Karpas-422 (cell line): Measurements from ENCODE around the gene ASTN2. TPM values are rescaled to one million over a fixed set of nuclear protein-coding genes. Genes with fewer than 3 reads are reported as not detected.

ENCODE experiments used
- DNase-seq: peaks from one replicate; pipeline ENCODE4 v3.0.0-alpha.2; 2015
- H2AFZ ChIP-seq: fragments of 200-600 bp; sonication (generic); 2 replicates; pipeline ENCODE4 v1.6.1; 2014; ENCODE audit warnings: antibody characterized with exemption, low read length, mixed read lengths
- H3K27ac ChIP-seq: fragments of 200-600 bp; sonication (generic); 2 replicates; pipeline ENCODE4 v1.5.1; 2014; ENCODE audit warnings: mild to moderate bottlenecking, low read length, moderate library complexity
- H3K27me3 ChIP-seq: fragments of 200-600 bp; sonication (generic); 2 replicates; pipeline ENCODE4 v1.6.1; 2014; ENCODE audit warnings: low read length, mixed read lengths
- H3K36me3 ChIP-seq: fragments of 200-600 bp; sonication (generic); 2 replicates; pipeline ENCODE4 v1.6.1; 2014; ENCODE audit warnings: low read length, mixed read lengths; ENCODE audit not compliant: insufficient read depth
- H3K4me1 ChIP-seq: fragments of 200-600 bp; sonication (generic); 2 replicates; pipeline ENCODE4 v1.6.1; 2014; ENCODE audit warnings: mild to moderate bottlenecking, low read length, mixed read lengths
- H3K4me2 ChIP-seq: fragments of 200-600 bp; sonication (generic); 2 replicates; pipeline ENCODE4 v1.6.1; 2014; ENCODE audit warnings: low read length, low read depth, mild to moderate bottlenecking; ENCODE audit not compliant: poor library complexity, severe bottlenecking
- H3K4me3 ChIP-seq: fragments of 200-600 bp; sonication (generic); 2 replicates; pipeline ENCODE4 v1.5.1; 2014; ENCODE audit warnings: mild to moderate bottlenecking, antibody characterized with exemption, low read length, mixed read lengths
- H3K79me2 ChIP-seq: fragments of 200-600 bp; sonication (generic); 2 replicates; pipeline ENCODE4 v1.6.1; 2014; ENCODE audit warnings: mild to moderate bottlenecking, low read length, mixed read lengths
- H3K9ac ChIP-seq: fragments of 200-600 bp; sonication (generic); 2 replicates; pipeline ENCODE4 v1.6.0; 2014; ENCODE audit warnings: low read length
- H3K9me2 ChIP-seq: fragments of 200-600 bp; sonication (generic), shearing (Covaris generic); replicated peaks from 2 replicates; pipeline ENCODE4 v1.6.0; 2014; ENCODE audit warnings: mild to moderate bottlenecking, low read length, moderate library complexity; ENCODE audit not compliant: insufficient read depth
- H3K9me3 ChIP-seq: fragments of 300-700, 200-600 bp; sonication (generic); 2 replicates; pipeline ENCODE4 v1.6.1; 2014; ENCODE audit warnings: low read length, mixed read lengths
- H4K20me1 ChIP-seq: fragments of 200-600 bp; sonication (generic); 2 replicates; pipeline ENCODE4 v1.6.1; 2014; ENCODE audit warnings: mild to moderate bottlenecking, antibody characterized with exemption, low read length, low read depth; ENCODE audit not compliant: insufficient read depth
- total RNA-seq: library from RNA; depleted of rRNA; stranded (reverse); fragments of >200 nt; shearing (Covaris generic); gene quantifications from 2 replicates; pipeline ENCODE4 v1.2.3, GENCODE V29; 2014; ENCODE audit warnings: low replicate concordance

ASTN2 gene
- total RNA-seq, 1 experiment from 2014 or later = 5.3 TPM

GRCh38 chr9:117135501-117136098, 279.3 kb downstream of the ASTN2 start:
- no peaks in the 10 kb centered on the region for H3K36me3 ChIP-seq
- H3K4me3 ChIP-seq = no peak overlapping the region
- no peaks in the 10 kb centered on the region for H3K9me3 ChIP-seq
- no peaks in the 10 kb centered on the region for H3K9me2 ChIP-seq
- no peaks in the 10 kb centered on the region for H3K27me3 ChIP-seq
- no peaks in the 10 kb centered on the region for H4K20me1 ChIP-seq
- DNase-seq = no peak
- no peak overlapping the region for H2AFZ ChIP-seq
- no peak overlapping the region for H3K27ac ChIP-seq
- no peaks in the 10 kb centered on the region for H3K79me2 ChIP-seq
- H3K4me2 ChIP-seq = no peak overlapping the region
- no peak overlapping the region for H3K9ac ChIP-seq
- peaks cover 2% of the 10 kb centered on the region; the same call in 1 of the 2 replicates for H3K4me1 ChIP-seq

GRCh38 chr9:117134826-117135500, 279.9 kb downstream of the ASTN2 start:
- H3K4me3 ChIP-seq = no peak overlapping the region
- H3K9me3 ChIP-seq = no peaks in the 10 kb centered on the region
- peaks cover 2% of the 10 kb centered on the region; the same call in 1 of the 2 replicates for H3K4me1 ChIP-seq
- no peak for DNase-seq
- no peaks in the 10 kb centered on the region for H3K9me2 ChIP-seq
- H3K4me2 ChIP-seq = no peak overlapping the region
- H3K79me2 ChIP-seq = no peaks in the 10 kb centered on the region
- H3K9ac ChIP-seq = no peak overlapping the region
- H4K20me1 ChIP-seq = no peaks in the 10 kb centered on the region
- H3K27ac ChIP-seq = no peak overlapping the region
- H3K36me3 ChIP-seq = no peaks in the 10 kb centered on the region
- H3K27me3 ChIP-seq = no peaks in the 10 kb centered on the region
- H2AFZ ChIP-seq = no peak overlapping the region

GRCh38 chr9:117126871-117127270, 288.0 kb downstream of the ASTN2 start:
- no peaks in the 10 kb centered on the region for H3K4me1 ChIP-seq
- H2AFZ ChIP-seq = no peak overlapping the region
- no peak overlapping the region for H3K4me3 ChIP-seq

GRCh38 chr9:117125531-117125930, 289.3 kb downstream of the ASTN2 start:
- no peaks in the 10 kb centered on the region for H3K9me2 ChIP-seq
- no peak for DNase-seq
- H2AFZ ChIP-seq = no peak overlapping the region
- H3K27ac ChIP-seq = no peak overlapping the region
- no peak overlapping the region for H3K4me2 ChIP-seq
- no peaks in the 10 kb centered on the region for H4K20me1 ChIP-seq
- no peaks in the 10 kb centered on the region for H3K27me3 ChIP-seq
- H3K79me2 ChIP-seq = no peaks in the 10 kb centered on the region
- H3K9ac ChIP-seq = no peak overlapping the region
- H3K4me3 ChIP-seq = no peak overlapping the region
- H3K4me1 ChIP-seq = no peaks in the 10 kb centered on the region
- no peaks in the 10 kb centered on the region for H3K36me3 ChIP-seq
- H3K9me3 ChIP-seq = no peaks in the 10 kb centered on the region

More at GRCh38 chr9:117126871-117127270, 288.0 kb downstream of the ASTN2 start:
- H3K9ac ChIP-seq = no peak overlapping the region
- no peak overlapping the region for H3K4me2 ChIP-seq
- DNase-seq = no peak
- H3K27ac ChIP-seq = no peak overlapping the region
- no peaks in the 10 kb centered on the region for H3K36me3 ChIP-seq
- H3K27me3 ChIP-seq = no peaks in the 10 kb centered on the region
- no peaks in the 10 kb centered on the region for H3K9me2 ChIP-seq
- no peaks in the 10 kb centered on the region for H3K9me3 ChIP-seq
- H3K79me2 ChIP-seq = no peaks in the 10 kb centered on the region
- no peaks in the 10 kb centered on the region for H4K20me1 ChIP-seq

- Histone ChIP-seq H3K4me1 (no peaks in the 10 kb centered on the region), H3K36me3 (no peaks in the 10 kb centered on the region), H3K9ac (no peak overlapping the region), H2AFZ (no peak overlapping the region), H3K4me2 (no peak overlapping the region), H3K4me3 (no peak overlapping the region), H3K27ac (no peak overlapping the region), H3K27me3 (no peaks in the 10 kb centered on the region), H3K9me3 (no peaks in the 10 kb centered on the region), H3K79me2 (no peaks in the 10 kb centered on the region), H3K9me2 (no peaks in the 10 kb centered on the region), H4K20me1 (no peaks in the 10 kb centered on the region)
- no peak for DNase-seq
Observed at GRCh38 chr9:117123729-117124128, 291.1 kb downstream of the ASTN2 start.

- Histone ChIP-seq H3K79me2 (no peaks in the 10 kb centered on the region), H3K9me3 (no peaks in the 10 kb centered on the region), H3K4me3 (no peak overlapping the region), H3K4me2 (no peak overlapping the region), H3K4me1 (no peaks in the 10 kb centered on the region), H2AFZ (no peak overlapping the region), H3K9me2 (no peaks in the 10 kb centered on the region), H3K36me3 (no peaks in the 10 kb centered on the region), H4K20me1 (no peaks in the 10 kb centered on the region), H3K27ac (no peak overlapping the region), H3K27me3 (no peaks in the 10 kb centered on the region), H3K9ac (no peak overlapping the region)
- no peak for DNase-seq
Observed at GRCh38 chr9:117122953-117123352, 291.9 kb downstream of the ASTN2 start.

- Histone ChIP-seq H4K20me1 (no peaks in the 10 kb centered on the region), H3K27me3 (no peaks in the 10 kb centered on the region), H2AFZ (no peak overlapping the region), H3K79me2 (no peaks in the 10 kb centered on the region), H3K4me2 (no peak overlapping the region), H3K9me3 (no peaks in the 10 kb centered on the region), H3K9me2 (no peaks in the 10 kb centered on the region), H3K4me3 (no peak overlapping the region), H3K27ac (no peak overlapping the region), H3K9ac (no peak overlapping the region), H3K36me3 (no peaks in the 10 kb centered on the region), H3K4me1 (no peaks in the 10 kb centered on the region)
- no peak for DNase-seq
Observed at GRCh38 chr9:117122102-117122501, 292.8 kb downstream of the ASTN2 start.

- H3K27ac ChIP-seq = no peak overlapping the region
- H3K36me3 ChIP-seq = no peaks in the 10 kb centered on the region
- DNase-seq = no peak
- no peaks in the 10 kb centered on the region for H3K27me3 ChIP-seq
- no peaks in the 10 kb centered on the region for H3K4me1 ChIP-seq
- H3K79me2 ChIP-seq = no peaks in the 10 kb centered on the region
- H4K20me1 ChIP-seq = no peaks in the 10 kb centered on the region
- no peaks in the 10 kb centered on the region for H3K9me2 ChIP-seq
- H3K9me3 ChIP-seq = no peaks in the 10 kb centered on the region
- no peak overlapping the region for H3K4me3 ChIP-seq
- H2AFZ ChIP-seq = no peak overlapping the region
- no peak overlapping the region for H3K4me2 ChIP-seq
- no peak overlapping the region for H3K9ac ChIP-seq
Observed at GRCh38 chr9:117121316-117121715, 293.5 kb downstream of the ASTN2 start.
